ENCODE results near the gene RTN4RL2.

The RTN4RL2 gene

DNA sequence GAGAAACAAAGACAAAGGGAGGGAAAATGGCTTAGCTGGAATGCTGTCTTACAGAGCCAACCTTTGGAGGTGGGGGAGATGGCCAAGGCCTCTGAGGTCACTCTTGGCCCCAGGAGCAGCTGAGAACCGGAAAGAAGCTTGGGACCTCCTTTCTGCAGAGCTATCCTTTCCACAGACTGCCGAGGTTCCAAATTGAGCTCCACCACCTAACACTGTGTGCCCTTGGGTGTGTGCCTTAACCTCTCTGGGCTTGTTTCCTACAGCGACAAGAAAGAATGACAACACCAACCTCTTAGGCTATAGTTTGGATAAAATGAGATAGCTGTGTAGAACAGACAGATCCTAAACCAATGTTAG lies 23.2 kb downstream of the RTN4RL2 start:
- DNase-seq (ENCODE audit: insufficient read length, low spot score) = no peak
- TF ChIP-seq POLR2A (IDR thresholded peaks at IDR 0.05; ENCODE audit: low read depth, low read length) (no peak), SPI1 (IDR thresholded peaks at IDR 0.05; ENCODE audit: low read depth, low read length) (no peak)
- peak; percentile 16 for FAIRE-seq

DNA sequence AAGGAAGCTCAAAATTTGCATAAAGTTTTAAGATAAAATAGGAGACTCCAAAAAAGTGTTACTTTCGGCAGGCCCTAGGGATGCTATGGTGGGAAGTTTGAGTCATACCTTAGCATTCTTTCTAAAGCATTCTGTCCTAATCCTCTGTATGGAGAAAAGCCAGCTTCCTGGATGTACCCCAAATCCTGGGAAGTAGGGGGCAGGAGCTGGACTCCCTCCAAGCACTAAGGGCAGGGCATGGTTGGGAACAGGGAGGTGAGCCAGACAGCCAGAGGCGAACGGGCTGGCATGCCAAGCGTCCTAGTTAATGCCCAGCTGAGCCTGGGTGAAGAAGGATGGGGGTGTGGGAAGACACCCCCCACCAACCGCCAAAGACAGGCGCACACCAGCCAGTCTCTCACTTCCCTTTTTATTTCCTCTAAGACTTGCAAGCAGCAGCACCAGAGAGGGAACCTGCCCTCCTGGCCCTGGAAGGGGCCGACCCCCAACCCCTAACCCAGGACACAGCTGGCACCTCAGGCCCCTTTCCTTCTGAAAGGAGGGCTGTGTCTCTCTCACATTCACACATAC lies 23.9 kb downstream of the RTN4RL2 start:
- DNase-seq (ENCODE audit: insufficient read length, low spot score) (no peak), FAIRE-seq (peak; percentile 84)
- peak; percentile 98 for TF ChIP-seq SPI1 (IDR thresholded peaks at IDR 0.05; ENCODE audit: low read depth, low read length)
- no peak for TF ChIP-seq POU2F2 (IDR thresholded peaks at IDR 0.05; ENCODE audit: low read depth, low read length)

DNA sequence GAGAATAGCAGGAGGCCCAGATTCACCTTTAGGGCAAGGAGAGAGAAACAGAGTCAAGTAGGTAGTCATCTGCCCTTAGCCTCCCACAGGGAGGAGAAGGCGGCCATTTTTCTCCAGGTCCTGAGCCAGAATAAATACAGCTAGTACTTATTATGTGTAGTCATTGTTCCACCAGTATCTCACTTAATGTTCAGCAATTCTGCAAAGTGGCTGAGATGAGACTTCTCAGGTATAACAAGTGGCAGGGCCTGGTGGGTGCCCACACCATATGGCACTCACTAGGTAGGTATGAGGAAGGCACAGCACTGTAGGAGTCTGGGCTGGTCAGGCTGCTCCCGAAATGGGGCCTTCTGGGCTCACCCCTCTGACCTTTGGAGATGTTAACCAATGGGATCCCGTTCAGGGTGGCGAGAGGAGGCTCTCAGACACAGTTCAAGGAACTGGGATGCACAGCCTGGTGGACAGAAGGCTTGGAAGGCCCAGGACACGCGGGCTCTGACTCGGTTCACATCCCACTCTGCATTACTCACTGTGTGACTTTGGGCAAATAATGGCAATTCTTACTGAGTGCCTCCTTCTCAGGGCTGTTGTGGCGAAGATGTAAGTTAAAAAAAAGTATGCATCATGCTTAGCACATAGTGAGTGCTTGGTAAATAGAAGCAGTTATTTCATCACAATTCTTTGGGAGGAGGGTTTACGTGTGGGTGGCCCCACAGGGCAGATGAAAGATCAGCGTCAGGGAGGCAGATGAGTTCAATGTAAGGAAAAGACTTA lies 25.1 kb downstream of the RTN4RL2 start:
- no peak for DNase-seq (ENCODE audit: insufficient read length, low spot score)
- TF ChIP-seq POLR2A (IDR thresholded peaks at IDR 0.05; ENCODE audit: low read depth, low read length) (no peak), TAF1 (IDR thresholded peaks at IDR 0.05; ENCODE audit: low read depth, low read length) (no peak), POU2F2 (IDR thresholded peaks at IDR 0.05; ENCODE audit: low read depth, low read length) (no peak), SPI1 (IDR thresholded peaks at IDR 0.05; ENCODE audit: low read depth, low read length) (no peak), POLR2AphosphoS5 (IDR thresholded peaks at IDR 0.05; ENCODE audit: low read depth, low read length) (no peak), PAX5 (IDR thresholded peaks at IDR 0.05; ENCODE audit: insufficient read depth, low read length, severe bottlenecking) (no peak)
- no peak for FAIRE-seq

DNA sequence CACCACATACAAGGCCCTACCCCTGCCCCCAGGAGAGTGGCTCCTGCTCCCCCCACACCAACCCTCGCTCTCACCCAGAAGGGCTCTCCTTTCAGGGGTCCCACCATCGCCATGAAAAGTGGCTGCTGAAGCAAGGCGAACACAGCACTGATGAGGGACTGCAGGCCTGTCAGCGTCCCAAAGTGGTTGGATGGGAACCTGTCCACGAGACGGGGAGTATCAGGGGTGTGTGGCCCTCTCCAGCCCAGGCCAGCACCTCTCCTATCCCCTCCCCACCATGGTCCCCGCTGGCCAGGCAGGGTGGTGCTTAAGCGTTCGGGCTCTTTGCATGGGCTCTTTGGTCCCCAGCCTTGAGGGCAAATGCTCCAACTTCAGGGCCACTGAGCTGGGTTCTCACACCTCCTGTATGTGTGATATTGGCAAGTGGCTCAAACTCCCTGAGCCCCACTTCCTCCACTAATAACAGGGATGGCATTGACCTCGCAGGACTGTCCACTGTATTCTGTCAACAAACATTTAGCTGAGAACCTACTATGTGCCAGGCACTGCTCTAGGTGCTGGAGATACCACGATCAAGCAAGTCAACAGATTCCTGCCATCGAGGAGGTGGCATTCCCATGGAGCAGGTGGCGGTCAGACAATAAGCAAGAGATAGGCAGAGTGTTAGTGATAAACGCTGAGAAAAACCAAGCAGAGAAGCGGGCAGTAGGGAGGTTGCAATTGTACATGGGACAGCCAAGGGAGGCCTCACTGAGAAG lies 26.9 kb downstream of the RTN4RL2 start:
- FAIRE-seq (no peak), DNase-seq (ENCODE audit: insufficient read length, low spot score) (no peak)
- TF ChIP-seq PAX5 (IDR thresholded peaks at IDR 0.05; ENCODE audit: insufficient read depth, low read length, severe bottlenecking) (no peak), SPI1 (IDR thresholded peaks at IDR 0.05; ENCODE audit: low read depth, low read length) (no peak)

DNA sequence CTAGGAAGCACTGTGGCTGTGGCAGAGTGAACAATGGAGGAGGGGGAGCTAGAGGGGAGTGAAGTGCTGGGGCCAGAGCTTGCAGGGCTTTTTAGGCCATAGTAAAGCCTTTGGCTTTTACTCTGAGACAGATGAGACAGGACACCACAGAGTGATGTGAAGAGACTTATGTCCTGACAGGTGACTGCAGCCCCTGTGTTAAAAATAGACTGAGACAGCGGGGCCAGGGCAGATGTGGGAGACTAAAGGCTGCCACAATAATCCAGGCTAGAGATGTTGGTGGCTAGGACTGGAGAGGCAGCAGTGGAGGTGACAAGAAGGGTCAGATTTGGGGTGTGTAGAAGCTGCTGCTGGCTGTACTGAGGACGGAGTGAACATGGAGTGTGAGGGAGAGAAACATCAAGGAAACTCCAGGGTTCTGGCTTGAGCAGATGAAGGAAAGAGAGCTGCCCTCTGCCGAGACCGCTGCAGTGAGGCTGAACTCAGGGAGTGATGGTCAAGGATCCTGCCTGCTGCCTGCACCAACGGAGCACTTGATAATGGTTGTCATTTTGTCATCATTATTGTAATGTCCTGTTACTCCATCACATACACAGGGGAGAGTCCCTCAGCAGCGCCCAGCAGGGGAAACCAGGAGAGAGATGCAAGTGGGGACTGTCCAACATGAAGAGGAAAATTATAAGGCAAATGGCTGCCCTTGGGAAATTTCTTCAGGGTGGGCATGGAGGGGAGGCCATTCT lies 27.8 kb downstream of the RTN4RL2 start:
- no peak for FAIRE-seq

DNA sequence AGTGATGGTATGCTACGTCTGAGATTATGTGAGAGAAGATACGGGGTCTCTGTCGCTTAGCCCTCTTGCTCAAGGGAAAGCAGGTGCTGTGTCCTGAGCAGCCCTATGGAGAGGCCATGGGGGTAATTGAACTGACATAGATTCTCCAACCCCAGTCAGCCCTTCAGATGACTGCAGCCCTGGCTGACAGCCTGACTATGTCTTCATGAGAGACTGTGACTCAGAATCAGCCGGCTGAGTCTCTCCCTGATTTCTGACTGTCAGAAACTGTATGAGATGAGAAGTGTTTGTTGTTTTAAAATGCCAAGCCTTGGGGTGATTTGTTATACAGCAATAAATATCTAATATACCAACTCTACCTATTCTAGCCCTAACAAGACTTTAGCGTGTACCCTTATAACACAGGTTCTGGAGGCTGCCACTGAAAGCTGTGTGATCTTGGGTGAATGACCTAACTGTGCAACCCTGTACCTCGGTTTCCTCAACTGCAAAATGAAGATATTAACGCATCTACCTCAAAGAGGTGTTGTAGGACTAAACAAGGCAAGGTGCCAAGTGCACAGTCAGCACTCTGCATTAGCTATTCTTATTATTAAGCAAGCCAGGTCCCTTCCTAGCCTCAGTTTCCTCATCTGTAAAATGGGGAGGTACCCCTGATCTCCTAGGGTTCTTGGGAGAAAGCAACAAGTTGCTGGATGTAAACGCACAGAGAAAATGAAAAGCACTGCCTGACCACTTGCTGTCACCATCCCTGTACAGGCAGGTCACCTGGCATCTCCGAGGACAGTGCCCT lies 30.3 kb downstream of the RTN4RL2 start:
- no peak for DNase-seq (ENCODE audit: insufficient read length, low spot score)
- FAIRE-seq = no peak
- no peak for TF ChIP-seq POLR2A (IDR thresholded peaks at IDR 0.05; ENCODE audit: low read depth, low read length)
- no peak for TF ChIP-seq TAF1 (IDR thresholded peaks at IDR 0.05; ENCODE audit: low read depth, low read length)

More for the DNA sequence above, 27.8 kb downstream of the RTN4RL2 start:
- TF ChIP-seq POLR2AphosphoS5 (IDR thresholded peaks at IDR 0.05; ENCODE audit: low read depth, low read length) (no peak), POU2F2 (IDR thresholded peaks at IDR 0.05; ENCODE audit: low read depth, low read length) (no peak), POLR2A (IDR thresholded peaks at IDR 0.05; ENCODE audit: low read depth, low read length) (no peak), SPI1 (IDR thresholded peaks at IDR 0.05; ENCODE audit: low read depth, low read length) (no peak), TAF1 (IDR thresholded peaks at IDR 0.05; ENCODE audit: low read depth, low read length) (no peak), PAX5 (IDR thresholded peaks at IDR 0.05; ENCODE audit: insufficient read depth, low read length, severe bottlenecking) (no peak)
- DNase-seq (ENCODE audit: insufficient read length, low spot score) = no peak

DNA sequence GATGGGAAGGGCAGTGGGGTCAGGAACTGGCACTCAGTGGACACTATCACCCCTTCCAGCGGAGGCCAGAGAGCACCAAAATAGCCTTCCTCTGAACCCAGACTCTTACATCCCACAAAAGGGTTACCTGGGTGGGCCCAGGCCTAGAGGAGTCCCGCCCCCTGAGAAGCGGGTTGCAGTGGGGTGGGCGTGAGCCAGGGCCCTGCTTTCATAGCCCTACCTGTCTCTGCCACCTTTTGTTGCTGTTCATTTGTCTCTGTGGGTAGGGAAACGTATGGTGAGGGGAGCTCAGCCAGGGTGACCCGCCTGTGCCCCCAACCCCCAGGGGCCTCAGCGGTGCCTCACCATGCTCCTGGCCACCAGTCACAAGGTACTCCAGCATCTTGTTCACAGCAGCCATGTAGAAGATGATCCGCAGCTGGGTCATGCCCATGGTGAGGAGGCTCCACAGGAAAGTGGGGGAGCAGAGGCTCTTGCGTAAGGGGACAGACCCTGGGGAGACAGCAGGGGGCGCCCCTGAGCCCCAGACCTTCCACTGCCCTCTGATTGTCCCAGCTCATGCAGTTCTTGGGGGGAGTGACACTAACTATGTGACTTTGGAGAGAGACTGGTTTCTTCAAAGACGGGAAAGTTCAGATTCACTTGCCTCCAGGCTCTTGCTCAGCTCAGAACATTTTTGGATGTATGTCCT lies 31.2 kb downstream of the RTN4RL2 start:
- FAIRE-seq (peak; percentile 52), DNase-seq (ENCODE audit: insufficient read length, low spot score) (no peak)
- TF ChIP-seq PAX5 (IDR thresholded peaks at IDR 0.05; ENCODE audit: insufficient read depth, low read length, severe bottlenecking) (no peak), SPI1 (IDR thresholded peaks at IDR 0.05; ENCODE audit: low read depth, low read length) (no peak), POU2F2 (IDR thresholded peaks at IDR 0.05; ENCODE audit: low read depth, low read length) (no peak), TAF1 (IDR thresholded peaks at IDR 0.05; ENCODE audit: low read depth, low read length) (no peak), POLR2A (IDR thresholded peaks at IDR 0.05; ENCODE audit: low read depth, low read length) (no peak), POLR2AphosphoS5 (IDR thresholded peaks at IDR 0.05; ENCODE audit: low read depth, low read length) (no peak)

DNA sequence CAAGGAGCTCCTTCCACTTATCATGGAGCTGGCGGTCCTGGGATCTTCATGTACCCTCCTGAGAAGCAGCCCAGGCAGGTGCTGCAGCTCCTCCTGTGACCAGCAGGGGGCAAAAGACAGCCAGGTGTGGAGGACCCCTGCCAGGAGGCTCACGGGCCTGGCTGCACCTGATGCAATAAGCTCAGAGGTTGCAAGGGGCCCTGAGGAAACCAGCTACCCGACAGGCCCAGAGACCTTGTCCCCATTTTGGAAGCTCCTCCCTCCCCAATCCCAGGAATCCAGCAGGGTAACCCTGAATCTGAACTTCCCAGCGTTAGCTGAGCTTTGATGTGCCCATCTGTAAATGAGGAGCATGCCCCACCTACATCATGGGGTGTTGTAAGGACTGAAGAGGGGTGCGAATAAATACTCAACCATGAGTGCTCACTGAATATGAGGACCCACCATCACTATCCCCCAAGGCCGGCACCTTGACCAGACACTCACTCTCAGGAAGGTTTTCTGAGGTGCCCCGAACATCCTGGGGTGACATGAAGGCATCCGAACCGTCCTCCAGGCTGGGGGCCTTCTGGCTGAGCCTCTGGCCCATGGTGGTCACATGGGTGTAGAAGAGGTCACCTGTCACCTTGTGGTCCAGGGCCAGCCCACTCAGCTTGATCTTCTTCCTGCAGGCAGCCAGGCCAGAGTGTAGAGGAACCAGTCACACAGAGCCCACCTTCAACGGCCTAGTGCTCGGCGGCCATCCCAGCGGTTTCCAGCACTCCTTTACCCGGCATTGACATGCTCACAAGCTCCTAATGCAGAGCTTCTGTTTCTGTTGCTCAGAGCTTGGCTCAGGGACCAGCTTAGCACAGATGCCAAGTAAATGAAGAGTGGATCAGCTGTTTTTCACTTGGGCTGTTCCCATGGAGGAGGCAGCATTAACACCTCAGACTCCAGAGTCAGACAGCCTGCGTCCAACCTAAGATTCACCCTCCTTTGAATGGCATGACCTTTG lies 33.5 kb downstream of the RTN4RL2 start:
- peak; percentile 90 for FAIRE-seq
- peak; percentile 70 for DNase-seq (ENCODE audit: insufficient read length, low spot score)
- TF ChIP-seq TAF1 (IDR thresholded peaks at IDR 0.05; ENCODE audit: low read depth, low read length) = no peak
- TF ChIP-seq POU2F2 (IDR thresholded peaks at IDR 0.05; ENCODE audit: low read depth, low read length) = no peak
- no peak for TF ChIP-seq SPI1 (IDR thresholded peaks at IDR 0.05; ENCODE audit: low read depth, low read length)
- no peak for TF ChIP-seq PAX5 (IDR thresholded peaks at IDR 0.05; ENCODE audit: insufficient read depth, low read length, severe bottlenecking)
- no peak for TF ChIP-seq POLR2AphosphoS5 (IDR thresholded peaks at IDR 0.05; ENCODE audit: low read depth, low read length)
- TF ChIP-seq POLR2A (IDR thresholded peaks at IDR 0.05; ENCODE audit: low read depth, low read length) = no peak
